Measurements from ENCODE around the gene SLPI.

The SLPI gene

GRCh38 chr20:45269754-45270270, 15.4 kb upstream of the SLPI start:
- no peak for DNase-seq

- no peak for DNase-seq
Measured at GRCh38 chr20:45269056-45269455, 14.7 kb upstream of the SLPI start.

- DNase-seq, result no peak
Measured at GRCh38 chr20:45268531-45268930, 14.2 kb upstream of the SLPI start.

- DNase-seq, result no peak
Measured at GRCh38 chr20:45266977-45267376, 12.6 kb upstream of the SLPI start.

- DNase-seq, result no peak
Measured at GRCh38 chr20:45263556-45264266, 9.3 kb upstream of the SLPI start.

GRCh38 chr20:45258664-45259063, 4.3 kb upstream of the SLPI start:
- no peak for DNase-seq

GRCh38 chr20:45258259-45258658, 3.9 kb upstream of the SLPI start:
- no peak for DNase-seq

- no peak for DNase-seq
Measured at GRCh38 chr20:45257711-45258110, 3.3 kb upstream of the SLPI start.

- DNase-seq, result no peak
Measured at GRCh38 chr20:45257161-45257560, 2.8 kb upstream of the SLPI start.

GRCh38 chr20:45253261-45253660, 1.1 kb downstream of the SLPI start:
- no peak for DNase-seq

- no peak for DNase-seq
Measured at GRCh38 chr20:45251884-45252560, 2.3 kb downstream of the SLPI start.

- DNase-seq, result no peak
Measured at GRCh38 chr20:45248609-45249008, 5.8 kb downstream of the SLPI start.

- no peak for DNase-seq
Measured at GRCh38 chr20:45247865-45248264, 6.5 kb downstream of the SLPI start.

GRCh38 chr20:45246109-45246508, 8.3 kb downstream of the SLPI start:
- DNase-seq, result no peak

- DNase-seq, result no peak
Measured at GRCh38 chr20:45238139-45238538, 16.2 kb downstream of the SLPI start.

- no peak for DNase-seq
Measured at GRCh38 chr20:45235995-45236394, 18.4 kb downstream of the SLPI start.

- no peak for DNase-seq
Measured at GRCh38 chr20:45230631-45231030, 23.7 kb downstream of the SLPI start.

- peak; percentile 74 for DNase-seq
Measured at GRCh38 chr20:45229264-45230056, 24.9 kb downstream of the SLPI start.

- DNase-seq, result no peak
Measured at GRCh38 chr20:45226287-45226686, 28.1 kb downstream of the SLPI start.

GRCh38 chr20:45223136-45223535, 31.2 kb downstream of the SLPI start:
- DNase-seq, result no peak

- DNase-seq, result no peak
Measured at GRCh38 chr20:45221076-45221475, 33.3 kb downstream of the SLPI start, which contains the start of gene SEMG2. TSS of gene SEMG2 (plus strand) at chr20:45221373. CDS start at chr20:45221390, 17 bp downstream.

- DNase-seq, result no peak
Measured at GRCh38 chr20:45218636-45219035, 35.7 kb downstream of the SLPI start.

- no peak for DNase-seq
Measured at GRCh38 chr20:45218124-45218523, 36.2 kb downstream of the SLPI start.

- no peak for DNase-seq
Measured at GRCh38 chr20:45212836-45213235, 41.5 kb downstream of the SLPI start.

All from activated effector memory CD4-positive, alpha-beta T cell treated with anti-CD3 and anti-CD28 coated beads, Interleukin-2, amount 50 U/mL, for 16 hours (primary cell).